Type B pancreatic cell (in vitro differentiated cells): ENCODE measurements around the gene TH. TPM values are rescaled to one million over a fixed set of nuclear protein-coding genes. Genes with fewer than 3 reads are reported as not detected.

Experiments
- DNase-seq: peaks from one replicate; pipeline ENCODE4 v3.0.0; 2021; ENCODE audit warnings: mixed read lengths; ENCODE audit not compliant: unreplicated experiment; ENCODE audit errors: extremely low spot score
- H3K27ac Mint-ChIP-seq: 2 replicates; pipeline ENCODE4 v1.8.0; 2021; ENCODE audit warnings: mild to moderate bottlenecking, mixed read lengths
- H3K27me3 Mint-ChIP-seq: 2 replicates; pipeline ENCODE4 v1.8.0; 2021; ENCODE audit warnings: mixed read lengths
- H3K36me3 Mint-ChIP-seq: 2 replicates; pipeline ENCODE4 v1.8.0; 2021; ENCODE audit warnings: mixed read lengths
- H3K4me1 Mint-ChIP-seq: one replicate; pipeline ENCODE4 v1.8.0; 2021; ENCODE audit warnings: mixed read lengths; ENCODE audit not compliant: unreplicated experiment
- H3K4me3 Mint-ChIP-seq: 2 replicates; pipeline ENCODE4 v1.8.0; 2021; ENCODE audit warnings: mild to moderate bottlenecking, mixed read lengths
- H3K9me3 Mint-ChIP-seq: 2 replicates; pipeline ENCODE4 v1.8.0; 2021; ENCODE audit warnings: mixed read lengths
- total RNA-seq: library from RNA; stranded (reverse); gene quantifications from 2 replicates; pipeline ENCODE4 v1.2.1, GENCODE V29; 2021; ENCODE audit warnings: low replicate concordance
- TF ChIP-seq, protein P1 (sequence below): fragments of 200-600 bp; sonication (generic); conservative IDR thresholded peaks from 2 replicates; pipeline ENCODE4 v1.5.0; 2021; ENCODE audit warnings: antibody characterized with exemption, mild to moderate bottlenecking

Gene TH
- total RNA-seq, 1 donor from 2014 or later, result 2.2 TPM

DNA sequence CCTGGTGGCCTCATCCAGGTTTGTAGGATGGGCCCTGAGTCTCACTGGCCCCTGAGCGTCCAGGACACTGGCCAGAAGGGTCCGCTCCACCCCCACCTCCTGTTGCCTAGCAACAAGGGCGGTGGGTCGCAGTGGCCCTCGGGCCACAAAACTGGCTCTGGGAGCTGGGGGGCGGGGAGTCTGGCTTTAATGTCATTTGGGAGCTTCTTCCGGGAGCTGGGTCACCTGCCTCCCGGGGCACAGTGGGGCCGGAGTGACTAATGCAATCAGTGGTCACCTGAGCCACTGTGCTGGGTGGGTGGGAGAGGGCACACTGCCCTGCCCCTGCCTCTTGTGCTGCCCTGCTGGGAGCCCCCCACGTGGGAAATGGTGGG lies 2.6 kb downstream of the TH start:
- H3K9me3 Mint-ChIP-seq, result no peaks in the 10 kb centered on the region
- TF ChIP-seq, protein P1, sequence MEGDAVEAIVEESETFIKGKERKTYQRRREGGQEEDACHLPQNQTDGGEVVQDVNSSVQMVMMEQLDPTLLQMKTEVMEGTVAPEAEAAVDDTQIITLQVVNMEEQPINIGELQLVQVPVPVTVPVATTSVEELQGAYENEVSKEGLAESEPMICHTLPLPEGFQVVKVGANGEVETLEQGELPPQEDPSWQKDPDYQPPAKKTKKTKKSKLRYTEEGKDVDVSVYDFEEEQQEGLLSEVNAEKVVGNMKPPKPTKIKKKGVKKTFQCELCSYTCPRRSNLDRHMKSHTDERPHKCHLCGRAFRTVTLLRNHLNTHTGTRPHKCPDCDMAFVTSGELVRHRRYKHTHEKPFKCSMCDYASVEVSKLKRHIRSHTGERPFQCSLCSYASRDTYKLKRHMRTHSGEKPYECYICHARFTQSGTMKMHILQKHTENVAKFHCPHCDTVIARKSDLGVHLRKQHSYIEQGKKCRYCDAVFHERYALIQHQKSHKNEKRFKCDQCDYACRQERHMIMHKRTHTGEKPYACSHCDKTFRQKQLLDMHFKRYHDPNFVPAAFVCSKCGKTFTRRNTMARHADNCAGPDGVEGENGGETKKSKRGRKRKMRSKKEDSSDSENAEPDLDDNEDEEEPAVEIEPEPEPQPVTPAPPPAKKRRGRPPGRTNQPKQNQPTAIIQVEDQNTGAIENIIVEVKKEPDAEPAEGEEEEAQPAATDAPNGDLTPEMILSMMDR, result no peak
- H3K27me3 Mint-ChIP-seq, result no peaks in the 10 kb centered on the region
- H3K27ac Mint-ChIP-seq, result no peak overlapping the region
- no peak for DNase-seq
- H3K4me1 Mint-ChIP-seq, result peaks cover 5% of the 10 kb centered on the region
- H3K36me3 Mint-ChIP-seq, result no peaks in the 10 kb centered on the region
- H3K4me3 Mint-ChIP-seq, result no peak overlapping the region

DNA sequence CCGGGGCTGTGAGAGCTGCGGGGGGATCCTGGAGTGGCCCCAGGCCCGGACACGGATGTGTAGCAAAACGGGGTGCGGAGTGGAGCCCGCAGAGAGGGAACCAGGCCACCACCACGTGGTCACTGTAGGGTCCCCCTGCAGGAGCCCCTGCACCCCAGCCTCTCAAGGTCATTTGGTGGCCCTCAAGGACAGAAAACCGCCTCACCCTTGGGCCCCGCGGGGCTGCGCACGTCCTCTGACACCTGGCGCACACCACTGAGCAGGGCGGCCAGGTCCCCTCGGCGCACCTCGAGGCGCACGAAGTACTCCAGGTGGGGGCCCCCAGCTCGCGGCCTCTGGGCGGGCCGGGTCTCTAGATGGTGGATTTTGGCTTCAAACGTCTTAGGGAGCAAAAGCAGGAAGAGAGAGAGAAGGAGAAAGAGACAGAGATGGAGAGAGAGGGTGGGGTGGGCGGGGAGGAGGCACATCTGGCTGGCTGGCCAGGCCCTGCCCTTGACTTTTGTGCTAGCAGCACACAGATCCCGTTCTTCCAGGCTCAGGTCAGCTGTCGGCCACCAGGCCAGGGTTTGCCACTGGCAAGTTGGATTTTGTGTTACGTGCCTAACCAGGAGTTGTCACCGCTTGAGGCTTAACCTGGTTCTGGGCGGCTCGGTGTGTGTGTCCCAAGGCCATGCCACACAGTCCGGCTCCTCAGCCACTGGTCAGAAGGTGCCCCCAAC lies 3.2 kb downstream of the TH start:
- no peaks in the 10 kb centered on the region for H3K27me3 Mint-ChIP-seq
- no peaks in the 10 kb centered on the region for H3K9me3 Mint-ChIP-seq
- H3K27ac Mint-ChIP-seq, result no peak overlapping the region
- peaks cover 5% of the 10 kb centered on the region for H3K4me1 Mint-ChIP-seq
- H3K4me3 Mint-ChIP-seq, result no peak overlapping the region
- H3K36me3 Mint-ChIP-seq, result no peaks in the 10 kb centered on the region
- DNase-seq, result no peak
- TF ChIP-seq, protein P1, result no peak

DNA sequence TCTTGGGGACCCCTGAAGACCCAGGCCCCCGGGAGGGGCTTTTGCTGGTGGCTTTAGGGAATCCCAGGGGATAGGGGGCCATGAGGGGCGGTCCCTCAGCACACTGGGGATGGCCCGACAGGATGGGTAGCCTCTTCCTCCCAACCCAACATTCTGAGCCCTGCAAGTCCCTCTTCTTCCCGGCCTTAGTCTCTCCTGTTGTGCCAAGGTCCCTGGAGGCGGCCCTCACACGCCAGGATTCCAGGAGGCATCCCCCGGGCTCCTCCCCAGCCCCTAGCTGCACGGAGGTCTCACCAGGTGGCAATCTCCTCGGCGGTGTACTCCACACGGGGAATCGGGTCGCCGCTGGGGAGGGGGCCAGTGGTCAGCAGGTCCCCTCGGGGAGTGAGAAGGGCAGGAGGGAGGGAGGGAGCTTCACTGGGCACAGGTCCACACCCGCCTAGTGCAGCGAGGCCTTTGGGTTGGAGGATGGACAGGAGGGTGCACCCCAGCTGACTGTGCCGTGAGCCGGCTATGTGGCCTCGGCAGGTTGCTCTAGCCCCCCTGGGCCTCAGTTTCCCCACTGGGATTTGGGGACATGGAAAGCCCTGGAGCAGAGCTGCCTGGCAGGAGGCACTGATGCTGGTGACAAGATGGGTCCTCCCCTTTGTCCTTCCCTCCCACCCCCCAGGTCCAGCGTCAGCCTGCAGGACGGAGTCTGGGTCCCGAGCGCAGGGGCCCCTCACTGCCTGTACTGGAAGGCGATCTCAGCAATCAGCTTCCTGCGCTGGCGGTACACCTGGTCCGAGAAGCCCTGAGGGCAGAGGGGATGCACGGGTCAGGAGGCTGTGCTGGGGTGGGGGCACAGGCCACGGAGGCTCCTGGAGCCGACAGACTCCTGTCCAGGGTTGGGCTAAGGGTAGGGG lies 4.2 kb downstream of the TH start:
- Mint-ChIP-seq H3K27ac (no peak overlapping the region), H3K4me3 (peak overlapping the region; percentile 52), H3K9me3 (no peaks in the 10 kb centered on the region), H3K27me3 (no peaks in the 10 kb centered on the region), H3K36me3 (no peaks in the 10 kb centered on the region), H3K4me1 (no peaks in the 10 kb centered on the region)
- TF ChIP-seq, protein P1, result no peak
- DNase-seq, result no peak

DNA sequence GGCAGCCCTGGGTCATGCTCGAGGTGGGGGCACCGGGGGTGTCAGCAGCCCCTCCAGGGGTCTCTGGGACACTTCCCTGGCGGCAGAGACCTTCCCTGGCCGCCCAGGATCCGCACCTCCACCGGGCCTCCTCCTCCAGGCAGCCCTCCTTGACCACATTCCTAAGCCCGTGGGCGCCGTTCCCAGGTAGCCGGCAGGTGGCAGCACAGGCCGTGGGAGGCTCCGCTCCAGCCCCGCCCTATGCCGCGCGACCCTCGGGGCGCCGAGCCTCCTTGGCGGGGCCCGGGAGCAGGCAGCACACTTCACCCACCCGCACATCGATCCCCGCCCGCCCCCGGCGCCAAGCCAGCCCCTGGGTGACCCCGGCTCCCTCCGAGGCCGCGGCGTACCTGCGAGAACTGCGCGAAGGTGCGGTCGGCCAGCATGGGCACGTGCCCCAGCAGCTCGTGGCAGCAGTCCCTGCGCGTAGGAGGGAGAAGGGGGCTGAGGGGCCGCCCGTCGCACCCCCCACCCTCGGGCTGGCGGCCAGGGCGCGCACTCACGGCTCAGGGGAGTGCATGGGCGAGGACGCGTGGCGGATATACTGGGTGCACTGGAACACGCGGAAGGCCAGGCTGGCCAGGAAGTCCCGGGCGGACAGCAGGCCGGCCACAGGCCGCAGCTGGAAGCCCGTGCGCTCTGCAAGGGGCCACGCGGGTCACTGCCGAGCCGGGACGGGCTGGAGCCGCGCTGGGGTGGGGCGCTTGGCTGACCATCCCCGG lies 5.3 kb downstream of the TH start:
- Mint-ChIP-seq H3K27ac (no peak overlapping the region), H3K27me3 (no peaks in the 10 kb centered on the region), H3K4me3 (no peak overlapping the region), H3K9me3 (no peaks in the 10 kb centered on the region), H3K4me1 (no peaks in the 10 kb centered on the region), H3K36me3 (no peaks in the 10 kb centered on the region)
- no peak for DNase-seq
- TF ChIP-seq, protein P1, result peak; percentile 85

DNA sequence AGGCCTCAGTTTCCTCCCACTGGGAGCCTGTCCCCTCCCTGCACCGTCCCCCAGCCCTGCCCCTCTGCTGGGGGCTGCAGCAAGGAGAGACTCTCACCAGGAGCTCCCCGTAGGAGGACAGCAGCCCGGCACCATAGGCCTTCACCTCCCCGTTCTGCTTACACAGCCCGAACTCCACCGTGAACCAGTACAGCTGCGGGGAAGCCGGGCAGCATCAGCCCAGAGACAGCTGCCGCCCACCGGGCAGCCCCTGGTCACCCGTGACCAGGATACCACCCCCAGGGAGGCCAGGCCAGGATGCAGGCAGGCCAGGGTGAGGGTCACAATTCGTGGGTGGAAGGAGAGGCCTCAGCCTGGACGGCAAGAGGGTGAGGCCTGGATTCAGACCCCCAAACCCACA lies 6.0 kb downstream of the TH start:
- Mint-ChIP-seq H3K4me1 (no peaks in the 10 kb centered on the region), H3K27me3 (no peaks in the 10 kb centered on the region), H3K27ac (no peak overlapping the region), H3K9me3 (no peaks in the 10 kb centered on the region), H3K36me3 (no peaks in the 10 kb centered on the region), H3K4me3 (no peak overlapping the region)
- TF ChIP-seq, protein P1, result no peak
- no peak for DNase-seq
